ENCODE data around the gene IL10.

DNA sequence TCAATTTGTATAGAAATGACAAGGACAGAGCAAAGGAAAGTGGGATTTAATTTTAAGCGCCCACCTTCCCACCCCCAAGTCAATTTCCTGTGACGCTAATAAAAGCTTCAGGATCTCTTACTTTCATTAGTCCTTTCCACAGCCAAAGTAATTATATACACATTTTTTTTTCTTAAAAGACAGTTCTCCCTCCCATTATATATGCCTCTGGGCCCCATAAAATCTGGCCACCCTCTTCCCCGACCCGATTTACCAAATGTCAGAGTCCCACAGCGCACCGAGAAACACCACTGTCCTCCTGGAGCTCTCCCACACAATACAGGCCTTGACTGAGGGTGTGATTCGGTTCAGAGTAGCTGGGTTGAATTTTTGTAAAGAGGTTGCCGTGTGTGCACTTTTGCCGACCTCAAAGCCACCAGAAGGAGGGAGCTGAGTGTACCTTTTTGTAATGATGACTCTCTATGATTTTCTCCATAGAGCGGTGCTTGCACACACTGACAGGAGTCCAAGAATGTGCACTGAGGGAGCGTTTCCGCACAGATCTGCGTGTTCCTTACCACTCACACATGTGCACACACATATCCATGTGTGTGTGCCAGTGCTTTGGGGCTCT, 26.2 kb upstream of the IL10 start:
- TF ChIP-seq, protein P1, sequence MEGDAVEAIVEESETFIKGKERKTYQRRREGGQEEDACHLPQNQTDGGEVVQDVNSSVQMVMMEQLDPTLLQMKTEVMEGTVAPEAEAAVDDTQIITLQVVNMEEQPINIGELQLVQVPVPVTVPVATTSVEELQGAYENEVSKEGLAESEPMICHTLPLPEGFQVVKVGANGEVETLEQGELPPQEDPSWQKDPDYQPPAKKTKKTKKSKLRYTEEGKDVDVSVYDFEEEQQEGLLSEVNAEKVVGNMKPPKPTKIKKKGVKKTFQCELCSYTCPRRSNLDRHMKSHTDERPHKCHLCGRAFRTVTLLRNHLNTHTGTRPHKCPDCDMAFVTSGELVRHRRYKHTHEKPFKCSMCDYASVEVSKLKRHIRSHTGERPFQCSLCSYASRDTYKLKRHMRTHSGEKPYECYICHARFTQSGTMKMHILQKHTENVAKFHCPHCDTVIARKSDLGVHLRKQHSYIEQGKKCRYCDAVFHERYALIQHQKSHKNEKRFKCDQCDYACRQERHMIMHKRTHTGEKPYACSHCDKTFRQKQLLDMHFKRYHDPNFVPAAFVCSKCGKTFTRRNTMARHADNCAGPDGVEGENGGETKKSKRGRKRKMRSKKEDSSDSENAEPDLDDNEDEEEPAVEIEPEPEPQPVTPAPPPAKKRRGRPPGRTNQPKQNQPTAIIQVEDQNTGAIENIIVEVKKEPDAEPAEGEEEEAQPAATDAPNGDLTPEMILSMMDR (IDR thresholded peaks at IDR 0.05): no peak
- TF ChIP-seq POLR2A (IDR thresholded peaks at IDR 0.05): no peak

Data from vagina (tissue), 2 donors.